ENCODE results near the gene DGCR8.

GRCh38 chr22:20083157-20083890 is 3.3 kb downstream of the DGCR8 start:
- TF ChIP-seq CTCF (IDR thresholded peaks at IDR 0.05) (no peak), ZFX (IDR thresholded peaks at IDR 0.05; ENCODE audit: borderline replicate concordance) (no peak)
